OCI-LY3 (cell line): ENCODE data around the gene CHERP.

Experiments
- H2AFZ ChIP-seq: fragments of 200-600, 300-600 bp; shearing (Covaris generic); 2 replicates; pipeline ENCODE4 v1.6.0; 2014; ENCODE audit warnings: antibody characterized with exemption, low read depth, low read length
- H3K27ac ChIP-seq: fragments of 200-600, 300-600 bp; sonication (generic); 2 replicates; pipeline ENCODE4 v1.5.1; 2014; ENCODE audit warnings: mild to moderate bottlenecking, low read length, moderate library complexity, mixed read lengths
- H3K27me3 ChIP-seq: fragments of 200-600, 300-600 bp; sonication (generic); 2 replicates; pipeline ENCODE4 v1.6.1; 2014; ENCODE audit warnings: low read depth, low read length, mixed read lengths
- H3K36me3 ChIP-seq: fragments of 200-600, 300-600 bp; sonication (generic); replicated peaks from 2 replicates; pipeline ENCODE3; 2014; ENCODE audit warnings: low read depth, low read length, mixed read lengths
- H3K4me1 ChIP-seq: fragments of 300-600, 200-600 bp; sonication (generic); 2 replicates; pipeline ENCODE4 v1.6.1; 2014; ENCODE audit warnings: low read length, mixed read lengths
- H3K4me2 ChIP-seq: fragments of 200-600, 300-600 bp; sonication (generic); 2 replicates; pipeline ENCODE4 v1.6.1; 2014; ENCODE audit warnings: low read length, mixed read lengths
- H3K4me3 ChIP-seq: fragments of 300-600, 200-600 bp; sonication (generic); 2 replicates; pipeline ENCODE4 v1.5.1; 2014; ENCODE audit warnings: antibody characterized with exemption, mild to moderate bottlenecking, low read length, moderate library complexity
- H3K79me2 ChIP-seq: fragments of 300-600, 200-600 bp; shearing (Covaris generic); 2 replicates; pipeline ENCODE4 v1.6.1; 2014; ENCODE audit warnings: mild to moderate bottlenecking, low read length, mixed read lengths
- H3K9ac ChIP-seq: fragments of 300-600, 200-600 bp; shearing (Covaris generic); 2 replicates; pipeline ENCODE4 v1.6.0; 2014; ENCODE audit warnings: mild to moderate bottlenecking, low read length, moderate library complexity
- H3K9me3 ChIP-seq: fragments of 200-600, 300-600 bp; shearing (Covaris generic); 2 replicates; pipeline ENCODE4 v1.6.1; 2014; ENCODE audit warnings: low read length, mixed read lengths; ENCODE audit not compliant: insufficient read depth
- H4K20me1 ChIP-seq: fragments of 200-600, 300-600 bp; sonication (generic); 2 replicates; pipeline ENCODE4 v1.6.1; 2016; ENCODE audit warnings: low read length, mixed read lengths; ENCODE audit not compliant: insufficient read depth
- EZH2phosphoT487 ChIP-seq: fragments of 200-600 bp; shearing (Covaris generic); IDR thresholded peaks from 2 replicates; pipeline ENCODE4 v1.6.1; 2018; ENCODE audit warnings: antibody characterized with exemption, mixed run types, low read depth
- TF ChIP-seq, protein P1 (sequence below): fragments of 200-600, 300-600 bp; sonication (generic); IDR thresholded peaks from 2 replicates; pipeline ENCODE4 v1.5.1; 2014; ENCODE audit warnings: antibody characterized with exemption, low read length, low read depth

Gene CHERP

DNA sequence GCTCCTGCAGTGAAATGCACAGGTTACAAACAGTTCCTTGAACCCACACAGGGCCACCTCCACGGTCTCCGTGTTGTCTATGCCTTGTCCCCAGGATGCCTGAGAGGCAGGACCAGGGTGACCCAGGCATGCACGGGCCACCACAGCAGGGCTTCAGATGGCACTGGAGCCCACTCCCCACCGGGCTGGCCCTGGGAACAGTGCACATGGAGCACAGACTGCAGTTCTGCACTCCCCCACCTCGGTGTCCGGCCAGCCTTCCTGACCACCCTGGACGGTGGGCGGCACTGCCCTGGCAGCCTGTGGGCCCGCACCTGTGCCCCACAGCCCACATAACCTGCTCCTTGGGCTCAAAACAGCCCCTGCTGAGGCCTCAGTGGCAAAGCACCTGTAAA lies 44.2 kb upstream of the CHERP start:
- no peaks in the 10 kb centered on the region for H3K27me3 ChIP-seq
- H3K4me2 ChIP-seq, result peak overlapping the region; percentile 92
- H4K20me1 ChIP-seq, result peaks cover 3% of the 10 kb centered on the region; the same call in 1 of the 2 replicates
- H3K4me3 ChIP-seq, result peak overlapping the region; percentile 79
- H3K9me3 ChIP-seq, result no peaks in the 10 kb centered on the region
- peaks cover 18% of the 10 kb centered on the region for H3K36me3 ChIP-seq
- H3K27ac ChIP-seq, result peak overlapping the region; percentile 93
- TF ChIP-seq EZH2phosphoT487, result no peak
- TF ChIP-seq, protein P1, sequence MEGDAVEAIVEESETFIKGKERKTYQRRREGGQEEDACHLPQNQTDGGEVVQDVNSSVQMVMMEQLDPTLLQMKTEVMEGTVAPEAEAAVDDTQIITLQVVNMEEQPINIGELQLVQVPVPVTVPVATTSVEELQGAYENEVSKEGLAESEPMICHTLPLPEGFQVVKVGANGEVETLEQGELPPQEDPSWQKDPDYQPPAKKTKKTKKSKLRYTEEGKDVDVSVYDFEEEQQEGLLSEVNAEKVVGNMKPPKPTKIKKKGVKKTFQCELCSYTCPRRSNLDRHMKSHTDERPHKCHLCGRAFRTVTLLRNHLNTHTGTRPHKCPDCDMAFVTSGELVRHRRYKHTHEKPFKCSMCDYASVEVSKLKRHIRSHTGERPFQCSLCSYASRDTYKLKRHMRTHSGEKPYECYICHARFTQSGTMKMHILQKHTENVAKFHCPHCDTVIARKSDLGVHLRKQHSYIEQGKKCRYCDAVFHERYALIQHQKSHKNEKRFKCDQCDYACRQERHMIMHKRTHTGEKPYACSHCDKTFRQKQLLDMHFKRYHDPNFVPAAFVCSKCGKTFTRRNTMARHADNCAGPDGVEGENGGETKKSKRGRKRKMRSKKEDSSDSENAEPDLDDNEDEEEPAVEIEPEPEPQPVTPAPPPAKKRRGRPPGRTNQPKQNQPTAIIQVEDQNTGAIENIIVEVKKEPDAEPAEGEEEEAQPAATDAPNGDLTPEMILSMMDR, result no peak
- H3K4me1 ChIP-seq, result peaks cover 85% of the 10 kb centered on the region
- peaks cover 97% of the 10 kb centered on the region for H3K79me2 ChIP-seq
- H3K9ac ChIP-seq, result peak overlapping the region; percentile 97
- no peak overlapping the region for H2AFZ ChIP-seq

DNA sequence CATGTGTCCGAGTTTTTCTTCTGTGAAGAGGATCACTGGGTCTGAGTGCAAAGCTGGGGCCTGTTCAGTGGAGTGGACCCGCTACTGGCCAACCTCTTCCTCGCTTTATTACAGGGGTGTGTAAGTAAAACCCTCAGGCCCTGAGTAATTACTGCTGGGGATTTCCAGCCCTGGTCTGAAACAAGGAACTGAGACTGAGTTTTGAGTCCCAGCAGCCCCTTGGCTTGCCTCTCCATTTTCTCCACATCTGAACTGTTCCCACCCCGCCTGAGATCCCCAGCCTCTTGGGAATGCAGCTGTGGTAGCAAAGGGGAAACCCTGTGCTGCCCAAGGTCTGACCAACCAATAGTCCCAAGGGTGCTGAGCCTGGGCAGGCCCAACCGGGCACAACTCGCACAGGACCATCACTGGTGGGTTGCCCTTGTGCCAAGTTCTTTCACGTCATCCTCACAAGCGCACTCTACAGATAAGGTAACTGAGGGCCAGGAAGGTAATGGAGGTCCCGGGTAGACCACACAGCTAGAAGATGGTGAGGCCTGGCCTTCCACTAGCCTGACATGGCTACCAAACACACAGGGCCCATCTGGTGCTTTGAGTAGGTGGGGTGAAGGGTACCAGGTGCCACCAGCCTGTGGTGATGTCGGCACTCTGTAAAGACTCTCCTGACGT lies 43.7 kb upstream of the CHERP start:
- Histone ChIP-seq H3K4me3 (peak overlapping the region; percentile 79), H2AFZ (no peak overlapping the region), H4K20me1 (peaks cover 8% of the 10 kb centered on the region; the same call in 1 of the 2 replicates), H3K79me2 (peaks cover 97% of the 10 kb centered on the region), H3K36me3 (peaks cover 18% of the 10 kb centered on the region), H3K4me2 (peak overlapping the region; percentile 92), H3K9me3 (no peaks in the 10 kb centered on the region), H3K27ac (peak overlapping the region; percentile 93), H3K9ac (peak overlapping the region; percentile 97), H3K27me3 (no peaks in the 10 kb centered on the region), H3K4me1 (peaks cover 85% of the 10 kb centered on the region)
- no peak for TF ChIP-seq EZH2phosphoT487
- TF ChIP-seq, protein P1, result no peak

DNA sequence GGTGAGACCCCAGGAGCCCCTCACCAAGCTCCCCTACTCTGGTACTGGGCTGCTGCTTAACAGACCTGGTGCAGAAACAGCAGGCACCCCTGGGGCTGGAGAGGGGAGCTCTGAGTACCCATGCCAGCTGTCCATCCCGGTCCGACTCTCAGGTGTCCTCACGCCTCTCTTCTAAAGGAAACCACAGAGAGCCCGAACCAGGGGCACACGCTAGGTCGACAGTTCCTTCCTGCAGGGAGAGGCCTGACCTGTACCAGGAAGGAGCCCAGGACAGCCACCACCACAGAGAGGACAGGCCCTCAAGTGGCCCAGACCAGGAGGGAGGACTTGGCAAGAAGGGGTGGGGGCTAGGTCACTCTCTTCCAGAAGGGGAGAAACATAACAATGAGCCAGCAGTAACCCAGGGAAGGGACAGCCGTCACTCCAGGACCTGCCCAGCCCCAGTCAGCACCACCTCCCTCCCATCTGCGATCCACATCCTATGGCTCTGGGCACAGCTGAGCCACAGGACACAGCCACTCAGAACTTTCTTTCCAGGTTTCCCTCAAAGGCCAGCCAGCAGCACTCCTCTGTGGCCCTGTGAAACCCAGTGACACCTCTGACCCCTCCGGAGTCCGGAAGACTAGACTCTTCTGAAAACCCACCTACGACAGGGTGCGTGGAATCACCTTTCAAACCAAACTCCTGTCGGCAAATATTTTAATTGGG lies 43.0 kb upstream of the CHERP start:
- Histone ChIP-seq H2AFZ (no peak overlapping the region), H3K4me2 (peak overlapping the region; percentile 92), H3K4me1 (peaks cover 85% of the 10 kb centered on the region), H3K4me3 (peak overlapping the region; percentile 79), H3K9ac (peak overlapping the region; percentile 97), H3K79me2 (peaks cover 99% of the 10 kb centered on the region), H3K27me3 (no peaks in the 10 kb centered on the region), H3K9me3 (no peaks in the 10 kb centered on the region), H3K27ac (peak overlapping the region; percentile 93), H4K20me1 (peaks cover 12% of the 10 kb centered on the region; the same call in 1 of the 2 replicates), H3K36me3 (peaks cover 22% of the 10 kb centered on the region)
- TF ChIP-seq EZH2phosphoT487, result no peak

DNA sequence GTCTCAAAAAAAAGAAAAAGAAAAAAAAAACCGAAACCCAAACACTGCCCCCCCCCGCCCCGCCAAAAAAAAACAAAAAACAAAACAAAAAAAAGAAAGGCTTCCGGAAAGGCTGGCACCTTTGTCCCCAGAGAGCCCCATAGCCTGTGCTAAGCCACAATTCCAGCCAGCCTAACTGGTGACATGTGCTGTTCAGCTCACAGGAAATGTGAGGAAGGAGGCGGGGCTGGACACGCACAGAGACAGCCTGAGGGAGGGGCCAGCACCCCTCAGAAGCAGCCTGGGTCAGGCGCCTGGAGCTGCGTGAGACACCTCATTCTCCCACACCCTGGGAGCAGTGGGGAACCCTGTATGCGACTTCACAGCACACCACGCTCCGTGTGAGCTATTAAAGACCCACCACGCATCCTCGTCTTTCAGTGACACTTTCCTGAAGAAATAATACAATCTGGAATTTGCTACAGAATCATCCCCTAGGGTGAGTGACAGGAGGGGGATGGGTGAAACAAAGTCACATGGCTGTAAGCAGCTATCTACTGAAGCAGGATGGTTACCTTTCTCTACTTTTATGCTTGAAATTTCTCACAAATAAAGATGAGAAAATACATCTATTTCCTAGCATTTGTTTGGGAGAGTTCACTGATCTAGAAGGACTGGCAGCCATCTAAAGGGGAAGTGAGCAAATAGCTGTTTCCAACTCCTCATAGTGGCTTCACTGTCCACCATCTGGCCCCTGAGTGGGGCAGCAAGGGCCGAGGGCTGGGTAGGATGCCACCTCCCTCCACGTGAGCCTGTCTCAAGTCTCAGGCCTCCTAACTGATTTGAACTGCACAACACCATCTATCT lies 42.2 kb upstream of the CHERP start:
- peak overlapping the region; percentile 79 for H3K4me3 ChIP-seq
- peak overlapping the region; percentile 92 for H3K4me2 ChIP-seq
- H3K9me3 ChIP-seq, result no peaks in the 10 kb centered on the region
- H3K27me3 ChIP-seq, result no peaks in the 10 kb centered on the region
- H3K36me3 ChIP-seq, result peaks cover 22% of the 10 kb centered on the region
- peaks cover 99% of the 10 kb centered on the region for H3K79me2 ChIP-seq
- no peak for TF ChIP-seq EZH2phosphoT487
- TF ChIP-seq, protein P1, result no peak
- H4K20me1 ChIP-seq, result peaks cover 19% of the 10 kb centered on the region
- H2AFZ ChIP-seq, result no peak overlapping the region
- peak overlapping the region; percentile 97 for H3K9ac ChIP-seq
- peaks cover 77% of the 10 kb centered on the region for H3K4me1 ChIP-seq
- H3K27ac ChIP-seq, result peak overlapping the region; percentile 93
